ENCODE measurements around the gene RPRD2.

The RPRD2 gene

GRCh38 chr1:150516050-150516591 lies 152.2 kb downstream of the RPRD2 start:
- peak overlapping the region; percentile 47; the same call in 1 of the 2 replicates for H3K27ac ChIP-seq (replicated peaks)
- peak overlapping the region; percentile 61 for H3K4me3 ChIP-seq (replicated peaks; ENCODE audit: insufficient read depth, low read length)
- TF ChIP-seq CTCF (IDR thresholded peaks at IDR 0.05; ENCODE audit: insufficient read depth, low read length) (no peak), SPI1 (IDR thresholded peaks at IDR 0.05; ENCODE audit: borderline replicate concordance, low read depth) (no peak), GABPA (IDR thresholded peaks at IDR 0.05; ENCODE audit: low read depth) (no peak), REST (IDR thresholded peaks at IDR 0.05; ENCODE audit: insufficient replicate concordance, low read depth) (no peak), POLR2AphosphoS5 (IDR thresholded peaks at IDR 0.05; ENCODE audit: low read depth) (no peak)
- H3K27me3 ChIP-seq (ENCODE audit: insufficient read depth, poor library complexity, severe bottlenecking): no peaks in the 10 kb centered on the region
- DNase-seq (ENCODE audit: low read depth in 1 of 2, low spot score in 1 of 2): peak in 1 of 2 experiments; percentile 14

- H3K27me3 ChIP-seq (ENCODE audit: insufficient read depth, poor library complexity, severe bottlenecking): no peaks in the 10 kb centered on the region
- H3K4me3 ChIP-seq (replicated peaks; ENCODE audit: insufficient read depth, low read length): no peak overlapping the region
- no peak for DNase-seq (ENCODE audit: low read depth in 1 of 2, low spot score in 1 of 2)
- no peak overlapping the region for H3K27ac ChIP-seq (replicated peaks)
- TF ChIP-seq GABPA (IDR thresholded peaks at IDR 0.05; ENCODE audit: low read depth) (no peak), CTCF (IDR thresholded peaks at IDR 0.05; ENCODE audit: insufficient read depth, low read length) (no peak), POLR2AphosphoS5 (IDR thresholded peaks at IDR 0.05; ENCODE audit: low read depth) (no peak), SPI1 (IDR thresholded peaks at IDR 0.05; ENCODE audit: borderline replicate concordance, low read depth) (no peak), REST (IDR thresholded peaks at IDR 0.05; ENCODE audit: insufficient replicate concordance, low read depth) (no peak)
Measured at GRCh38 chr1:150516616-150517015, 152.7 kb downstream of the RPRD2 start.

- TF ChIP-seq POLR2AphosphoS5 (IDR thresholded peaks at IDR 0.05; ENCODE audit: low read depth) (no peak), GABPA (IDR thresholded peaks at IDR 0.05; ENCODE audit: low read depth) (no peak), SPI1 (IDR thresholded peaks at IDR 0.05; ENCODE audit: borderline replicate concordance, low read depth) (no peak), CTCF (IDR thresholded peaks at IDR 0.05; ENCODE audit: insufficient read depth, low read length) (no peak), REST (IDR thresholded peaks at IDR 0.05; ENCODE audit: insufficient replicate concordance, low read depth) (no peak)
- no peak for DNase-seq (ENCODE audit: low read depth in 1 of 2, low spot score in 1 of 2)
- Histone ChIP-seq H3K27ac (replicated peaks) (no peak overlapping the region), H3K27me3 (ENCODE audit: insufficient read depth, poor library complexity, severe bottlenecking) (no peaks in the 10 kb centered on the region), H3K4me3 (replicated peaks; ENCODE audit: insufficient read depth, low read length) (no peak overlapping the region)
Measured at GRCh38 chr1:150521196-150521968, 157.4 kb downstream of the RPRD2 start.
